WTC11 (cell line): ENCODE data around the gene CDIP1. TPM values are rescaled to one million over a fixed set of nuclear protein-coding genes. Genes with fewer than 3 reads are reported as not detected.

Source experiments
- ATAC-seq: fragments of 200-7000 bp; cut with Tn5 transposase; 2 replicates; pipeline ENCODE4 v1.10.0; 2021; ENCODE audit warnings: mild to moderate bottlenecking, moderate library complexity
- CTCF ChIA-PET: fragments of 300-600 bp; sonication (Branson Sonifier 250); formaldehyde crosslinking; loops from one replicate; lab custom pipeline; 2021; ENCODE audit warnings: antibody characterized with exemption; lab: Charles Lee
- POLR2A ChIA-PET: fragments of 350-600 bp; sonication (Branson Sonifier 250); formaldehyde crosslinking; loops from one replicate; lab custom pipeline; 2021; ENCODE audit warnings: antibody characterized with exemption; lab: Charles Lee
- DNase-seq: peaks from one replicate; pipeline ENCODE4 v3.0.0; 2021; ENCODE audit warnings: low spot score
- H3K27ac Mint-ChIP-seq: 2 replicates; pipeline ENCODE4 v1.8.0; 2021; ENCODE audit warnings: mixed read lengths
- H3K27me3 Mint-ChIP-seq: 2 replicates; pipeline ENCODE4 v1.8.0; 2021; ENCODE audit warnings: low read depth, mild to moderate bottlenecking, moderate library complexity, mixed read lengths
- H3K36me3 Mint-ChIP-seq: 2 replicates; pipeline ENCODE4 v1.8.0; 2021; ENCODE audit warnings: mixed read lengths
- H3K4me1 Mint-ChIP-seq: 2 replicates; pipeline ENCODE4 v1.8.0; 2022; ENCODE audit warnings: mixed read lengths
- H3K4me3 Mint-ChIP-seq: 2 replicates; pipeline ENCODE4 v1.8.0; 2021; ENCODE audit warnings: mild to moderate bottlenecking, moderate library complexity, mixed read lengths
- H3K9me3 Mint-ChIP-seq: 2 replicates; pipeline ENCODE4 v1.8.0; 2021; ENCODE audit warnings: mixed read lengths
- ATF1 ChIP-seq: sonication (generic); formaldehyde crosslinking; IDR thresholded peaks from 2 replicates; pipeline ENCODE4 v1.8.1; 2023; ENCODE audit warnings: mild to moderate bottlenecking, moderate library complexity, missing genetic modification reagents
- ELF4 ChIP-seq: sonication (generic); formaldehyde crosslinking; IDR thresholded peaks from 2 replicates; pipeline ENCODE4 v1.8.1; 2022; ENCODE audit warnings: low read depth, mild to moderate bottlenecking, moderate library complexity, missing genetic modification reagents
- EMX1 ChIP-seq: fragments of 250-450 bp; sonication (Bioruptor Pico); IDR thresholded peaks from 2 replicates; pipeline ENCODE4 v1.8.0; 2021; ENCODE audit warnings: mild to moderate bottlenecking
- FOXP1 ChIP-seq: sonication (generic); formaldehyde crosslinking; IDR thresholded peaks from 2 replicates; pipeline ENCODE4 v1.8.0; 2022; ENCODE audit warnings: missing genetic modification reagents, mild to moderate bottlenecking, moderate library complexity, borderline replicate concordance
- GABPB1 ChIP-seq: sonication (generic); formaldehyde crosslinking; IDR thresholded peaks from 2 replicates; pipeline ENCODE4 v1.8.1; 2023; ENCODE audit warnings: mild to moderate bottlenecking, missing genetic modification reagents
- GTF2I ChIP-seq: fragments of 250-450 bp; sonication (Bioruptor Pico); conservative IDR thresholded peaks from 2 replicates; pipeline ENCODE4 v1.4.0; 2021; ENCODE audit warnings: mild to moderate bottlenecking
- KAT7 ChIP-seq: sonication (generic); formaldehyde crosslinking; IDR thresholded peaks from 2 replicates; pipeline ENCODE4 v1.8.1; 2023; ENCODE audit warnings: missing genetic modification reagents, mild to moderate bottlenecking, borderline replicate concordance
- NFATC4 ChIP-seq: fragments of 250-450 bp; sonication (Bioruptor Pico); IDR thresholded peaks from 2 replicates; pipeline ENCODE4 v1.9.0; 2021; ENCODE audit warnings: mild to moderate bottlenecking
- NFYB ChIP-seq: sonication (generic); formaldehyde crosslinking; conservative IDR thresholded peaks from 2 replicates; pipeline ENCODE4 v1.8.0; 2022; ENCODE audit warnings: low read depth, missing genetic modification reagents
- NR3C1 ChIP-seq: sonication (generic); formaldehyde crosslinking; conservative IDR thresholded peaks from 2 replicates; pipeline ENCODE4 v1.8.1; 2023; ENCODE audit warnings: low read depth, mild to moderate bottlenecking, missing genetic modification reagents
- PRRX2 ChIP-seq: fragments of 250-450 bp; sonication (Bioruptor Pico); IDR thresholded peaks from 2 replicates; pipeline ENCODE4 v1.8.0; 2021; ENCODE audit warnings: mild to moderate bottlenecking
- TP53 ChIP-seq: sonication (generic); formaldehyde crosslinking; IDR thresholded peaks from 2 replicates; pipeline ENCODE4 v1.8.1; 2023; ENCODE audit warnings: mild to moderate bottlenecking, missing genetic modification reagents
- ZBTB21 ChIP-seq: sonication (generic); formaldehyde crosslinking; IDR thresholded peaks from 2 replicates; pipeline ENCODE4 v1.8.1; 2023; ENCODE audit warnings: mild to moderate bottlenecking, missing genetic modification reagents, borderline replicate concordance
- ZNF121 ChIP-seq: sonication (generic); formaldehyde crosslinking; IDR thresholded peaks from 2 replicates; pipeline ENCODE4 v1.8.0; 2023; ENCODE audit warnings: missing genetic modification reagents
- ZNF423 ChIP-seq: fragments of 250-450 bp; sonication (Bioruptor Pico); IDR thresholded peaks from 2 replicates; pipeline ENCODE4 v2.1.2; 2022; ENCODE audit warnings: mild to moderate bottlenecking, moderate library complexity
- total RNA-seq: library from RNA; stranded (reverse); gene quantifications from 3 replicates; pipeline ENCODE4 v1.2.3, GENCODE V29; 2021
- TF ChIP-seq, protein P1 (sequence below): sonication (generic); formaldehyde crosslinking; IDR thresholded peaks from 2 replicates; pipeline ENCODE4 v1.8.0; 2022; ENCODE audit warnings: mild to moderate bottlenecking, missing genetic modification reagents
- TF ChIP-seq, protein P2 (sequence below): sonication (generic); formaldehyde crosslinking; conservative IDR thresholded peaks from 2 replicates; pipeline ENCODE4 v1.8.1; 2023; ENCODE audit warnings: mild to moderate bottlenecking, low read depth, missing genetic modification reagents, moderate library complexity
- TF ChIP-seq, protein P3 (sequence below): sonication (generic); formaldehyde crosslinking; IDR thresholded peaks from 2 replicates; pipeline ENCODE4 v1.8.1; 2023; ENCODE audit warnings: mild to moderate bottlenecking, missing genetic modification reagents, moderate library complexity
- TF ChIP-seq, protein P4 (sequence below): sonication (generic); formaldehyde crosslinking; IDR thresholded peaks from 2 replicates; pipeline ENCODE4 v1.8.0; 2022; ENCODE audit warnings: missing genetic modification reagents
- TF ChIP-seq, protein P5 (sequence below): fragments of 250-450 bp; sonication (Bioruptor Pico); IDR thresholded peaks from 2 replicates; pipeline ENCODE4 v1.9.0; 2021; ENCODE audit warnings: mild to moderate bottlenecking

The CDIP1 gene
- total RNA-seq, 1 experiment from 2014 or later, result 68.9 TPM

DNA sequence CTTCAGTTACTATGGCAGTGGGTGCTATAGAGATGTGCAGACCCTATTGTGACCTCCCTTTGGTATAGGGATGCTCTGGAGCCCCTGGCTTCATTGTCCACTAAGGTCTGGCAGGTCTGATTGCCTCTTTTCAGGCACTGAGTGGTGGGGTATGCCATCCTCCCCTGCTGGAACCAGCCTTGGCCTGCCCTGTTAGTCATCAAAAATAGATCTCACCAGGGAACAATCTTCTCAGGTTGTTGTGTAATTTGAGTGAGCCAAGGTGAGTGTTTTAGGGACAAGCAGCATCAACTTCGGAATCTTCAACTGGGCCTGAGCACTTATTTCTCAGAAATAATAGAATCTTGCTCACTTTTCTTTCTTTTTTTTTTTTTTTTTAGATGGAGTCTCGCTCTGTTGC is 42.8 kb downstream of the CDIP1 start:
- peaks cover 21% of the 10 kb centered on the region for H3K4me1 Mint-ChIP-seq
- H3K36me3 Mint-ChIP-seq, result no peaks in the 10 kb centered on the region
- H3K27ac Mint-ChIP-seq, result no peak overlapping the region
- ATAC-seq, result no peak
- ChIA-PET POLR2A (no interaction called here), CTCF (no interaction called here)
- no peak overlapping the region for H3K4me3 Mint-ChIP-seq
- TF ChIP-seq, protein P1, sequence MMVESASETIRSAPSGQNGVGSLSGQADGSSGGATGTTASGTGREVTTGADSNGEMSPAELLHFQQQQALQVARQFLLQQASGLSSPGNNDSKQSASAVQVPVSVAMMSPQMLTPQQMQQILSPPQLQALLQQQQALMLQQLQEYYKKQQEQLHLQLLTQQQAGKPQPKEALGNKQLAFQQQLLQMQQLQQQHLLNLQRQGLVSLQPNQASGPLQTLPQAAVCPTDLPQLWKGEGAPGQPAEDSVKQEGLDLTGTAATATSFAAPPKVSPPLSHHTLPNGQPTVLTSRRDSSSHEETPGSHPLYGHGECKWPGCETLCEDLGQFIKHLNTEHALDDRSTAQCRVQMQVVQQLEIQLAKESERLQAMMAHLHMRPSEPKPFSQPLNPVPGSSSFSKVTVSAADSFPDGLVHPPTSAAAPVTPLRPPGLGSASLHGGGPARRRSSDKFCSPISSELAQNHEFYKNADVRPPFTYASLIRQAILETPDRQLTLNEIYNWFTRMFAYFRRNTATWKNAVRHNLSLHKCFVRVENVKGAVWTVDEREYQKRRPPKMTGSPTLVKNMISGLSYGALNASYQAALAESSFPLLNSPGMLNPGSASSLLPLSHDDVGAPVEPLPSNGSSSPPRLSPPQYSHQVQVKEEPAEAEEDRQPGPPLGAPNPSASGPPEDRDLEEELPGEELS (CRISPR knock-in tag), result no peak
- no peaks in the 10 kb centered on the region for H3K27me3 Mint-ChIP-seq
- no peak for DNase-seq
- no peaks in the 10 kb centered on the region for H3K9me3 Mint-ChIP-seq

DNA sequence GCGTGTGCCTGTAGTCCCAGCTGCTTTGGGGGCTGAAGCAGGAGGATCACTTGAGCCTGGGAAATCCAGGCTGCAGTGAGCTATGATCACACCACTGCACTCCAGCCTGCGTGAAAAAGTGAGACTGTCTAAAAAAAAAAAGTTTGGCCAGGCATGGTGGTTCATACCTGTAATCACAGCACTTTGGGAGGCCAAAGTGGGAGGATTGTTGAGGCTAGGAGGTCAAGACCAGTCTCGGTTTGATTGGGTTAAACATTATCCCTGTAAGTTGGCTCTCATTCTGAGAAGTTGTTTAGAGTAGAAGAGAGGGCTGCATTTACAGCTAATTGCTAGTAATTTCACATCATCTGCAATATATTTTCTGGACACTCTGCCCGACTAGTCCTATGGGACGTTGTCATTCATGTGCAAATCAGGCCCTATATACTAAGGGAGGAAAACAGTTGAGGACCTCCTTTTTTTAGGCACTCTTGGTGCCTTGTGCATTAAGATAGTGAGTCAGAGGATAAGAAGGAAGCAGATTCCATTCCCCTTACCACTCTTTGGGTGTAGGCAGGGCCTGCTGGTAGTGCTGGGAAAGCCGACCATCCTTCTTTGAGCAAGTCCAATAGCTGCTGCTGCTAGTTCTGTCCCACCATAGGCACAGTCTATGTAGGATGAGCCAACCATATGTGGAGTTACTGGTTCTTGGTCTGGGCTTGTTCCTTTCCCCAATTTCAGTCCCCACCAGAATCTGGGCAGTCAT is 43.7 kb downstream of the CDIP1 start:
- Mint-ChIP-seq H3K9me3 (no peaks in the 10 kb centered on the region), H3K27ac (peak overlapping the region; percentile 23; the same call in 1 of the 2 replicates), H3K36me3 (no peaks in the 10 kb centered on the region), H3K4me3 (no peak overlapping the region), H3K4me1 (peaks cover 18% of the 10 kb centered on the region), H3K27me3 (no peaks in the 10 kb centered on the region)
- CTCF ChIA-PET, result interaction anchor here (0.7 to 0.9 kb wide), 2 partner anchors 14 to 18 kb away, joined by 3 to 4 read pairs; partner anchors contain the start of gene HMOX2
- no peak for ATAC-seq
- POLR2A ChIA-PET, result interaction anchor here (0.7 kb wide), 1 partner anchor 19 kb away, joined by 5 read pairs; the partner anchor contains the start of gene HMOX2
- DNase-seq, result no peak
- no peak for TF ChIP-seq NFATC4 (CRISPR knock-in tag)
- TF ChIP-seq TP53 (CRISPR knock-in tag), result no peak
- no peak for TF ChIP-seq ATF1 (CRISPR knock-in tag)
- TF ChIP-seq, protein P2, sequence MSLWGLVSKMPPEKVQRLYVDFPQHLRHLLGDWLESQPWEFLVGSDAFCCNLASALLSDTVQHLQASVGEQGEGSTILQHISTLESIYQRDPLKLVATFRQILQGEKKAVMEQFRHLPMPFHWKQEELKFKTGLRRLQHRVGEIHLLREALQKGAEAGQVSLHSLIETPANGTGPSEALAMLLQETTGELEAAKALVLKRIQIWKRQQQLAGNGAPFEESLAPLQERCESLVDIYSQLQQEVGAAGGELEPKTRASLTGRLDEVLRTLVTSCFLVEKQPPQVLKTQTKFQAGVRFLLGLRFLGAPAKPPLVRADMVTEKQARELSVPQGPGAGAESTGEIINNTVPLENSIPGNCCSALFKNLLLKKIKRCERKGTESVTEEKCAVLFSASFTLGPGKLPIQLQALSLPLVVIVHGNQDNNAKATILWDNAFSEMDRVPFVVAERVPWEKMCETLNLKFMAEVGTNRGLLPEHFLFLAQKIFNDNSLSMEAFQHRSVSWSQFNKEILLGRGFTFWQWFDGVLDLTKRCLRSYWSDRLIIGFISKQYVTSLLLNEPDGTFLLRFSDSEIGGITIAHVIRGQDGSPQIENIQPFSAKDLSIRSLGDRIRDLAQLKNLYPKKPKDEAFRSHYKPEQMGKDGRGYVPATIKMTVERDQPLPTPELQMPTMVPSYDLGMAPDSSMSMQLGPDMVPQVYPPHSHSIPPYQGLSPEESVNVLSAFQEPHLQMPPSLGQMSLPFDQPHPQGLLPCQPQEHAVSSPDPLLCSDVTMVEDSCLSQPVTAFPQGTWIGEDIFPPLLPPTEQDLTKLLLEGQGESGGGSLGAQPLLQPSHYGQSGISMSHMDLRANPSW (CRISPR knock-in tag), result no peak
- TF ChIP-seq GTF2I (CRISPR knock-in tag), result no peak
- no peak for TF ChIP-seq ZNF121 (CRISPR knock-in tag)
- TF ChIP-seq FOXP1, result no peak
- TF ChIP-seq ZNF423 (CRISPR knock-in tag), result no peak
- TF ChIP-seq GABPB1 (CRISPR knock-in tag), result no peak
- TF ChIP-seq NR3C1 (CRISPR knock-in tag), result no peak
- TF ChIP-seq, protein P3, sequence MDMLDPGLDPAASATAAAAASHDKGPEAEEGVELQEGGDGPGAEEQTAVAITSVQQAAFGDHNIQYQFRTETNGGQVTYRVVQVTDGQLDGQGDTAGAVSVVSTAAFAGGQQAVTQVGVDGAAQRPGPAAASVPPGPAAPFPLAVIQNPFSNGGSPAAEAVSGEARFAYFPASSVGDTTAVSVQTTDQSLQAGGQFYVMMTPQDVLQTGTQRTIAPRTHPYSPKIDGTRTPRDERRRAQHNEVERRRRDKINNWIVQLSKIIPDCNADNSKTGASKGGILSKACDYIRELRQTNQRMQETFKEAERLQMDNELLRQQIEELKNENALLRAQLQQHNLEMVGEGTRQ (CRISPR knock-in tag), result no peak
- no peak for TF ChIP-seq ELF4 (CRISPR knock-in tag)
- no peak for TF ChIP-seq NFYB (CRISPR knock-in tag)
- TF ChIP-seq, protein P4, sequence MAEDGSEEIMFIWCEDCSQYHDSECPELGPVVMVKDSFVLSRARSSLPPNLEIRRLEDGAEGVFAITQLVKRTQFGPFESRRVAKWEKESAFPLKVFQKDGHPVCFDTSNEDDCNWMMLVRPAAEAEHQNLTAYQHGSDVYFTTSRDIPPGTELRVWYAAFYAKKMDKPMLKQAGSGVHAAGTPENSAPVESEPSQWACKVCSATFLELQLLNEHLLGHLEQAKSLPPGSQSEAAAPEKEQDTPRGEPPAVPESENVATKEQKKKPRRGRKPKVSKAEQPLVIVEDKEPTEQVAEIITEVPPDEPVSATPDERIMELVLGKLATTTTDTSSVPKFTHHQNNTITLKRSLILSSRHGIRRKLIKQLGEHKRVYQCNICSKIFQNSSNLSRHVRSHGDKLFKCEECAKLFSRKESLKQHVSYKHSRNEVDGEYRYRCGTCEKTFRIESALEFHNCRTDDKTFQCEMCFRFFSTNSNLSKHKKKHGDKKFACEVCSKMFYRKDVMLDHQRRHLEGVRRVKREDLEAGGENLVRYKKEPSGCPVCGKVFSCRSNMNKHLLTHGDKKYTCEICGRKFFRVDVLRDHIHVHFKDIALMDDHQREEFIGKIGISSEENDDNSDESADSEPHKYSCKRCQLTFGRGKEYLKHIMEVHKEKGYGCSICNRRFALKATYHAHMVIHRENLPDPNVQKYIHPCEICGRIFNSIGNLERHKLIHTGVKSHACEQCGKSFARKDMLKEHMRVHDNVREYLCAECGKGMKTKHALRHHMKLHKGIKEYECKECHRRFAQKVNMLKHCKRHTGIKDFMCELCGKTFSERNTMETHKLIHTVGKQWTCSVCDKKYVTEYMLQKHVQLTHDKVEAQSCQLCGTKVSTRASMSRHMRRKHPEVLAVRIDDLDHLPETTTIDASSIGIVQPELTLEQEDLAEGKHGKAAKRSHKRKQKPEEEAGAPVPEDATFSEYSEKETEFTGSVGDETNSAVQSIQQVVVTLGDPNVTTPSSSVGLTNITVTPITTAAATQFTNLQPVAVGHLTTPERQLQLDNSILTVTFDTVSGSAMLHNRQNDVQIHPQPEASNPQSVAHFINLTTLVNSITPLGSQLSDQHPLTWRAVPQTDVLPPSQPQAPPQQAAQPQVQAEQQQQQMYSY (CRISPR knock-in tag), result no peak
- TF ChIP-seq ZBTB21 (CRISPR knock-in tag), result no peak
- no peak for TF ChIP-seq KAT7
- TF ChIP-seq, protein P5, sequence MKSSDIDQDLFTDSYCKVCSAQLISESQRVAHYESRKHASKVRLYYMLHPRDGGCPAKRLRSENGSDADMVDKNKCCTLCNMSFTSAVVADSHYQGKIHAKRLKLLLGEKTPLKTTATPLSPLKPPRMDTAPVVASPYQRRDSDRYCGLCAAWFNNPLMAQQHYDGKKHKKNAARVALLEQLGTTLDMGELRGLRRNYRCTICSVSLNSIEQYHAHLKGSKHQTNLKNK, result no peak
- TF ChIP-seq PRRX2 (CRISPR knock-in tag), result no peak
- no peak for TF ChIP-seq EMX1 (CRISPR knock-in tag)
